ENCODE data around the gene GASK1A. TPM values are rescaled to one million over a fixed set of nuclear protein-coding genes. Genes with fewer than 3 reads are reported as not detected.

The GASK1A gene
- total RNA-seq, 1 experiment from 2014 or later, result 5.4 TPM

DNA sequence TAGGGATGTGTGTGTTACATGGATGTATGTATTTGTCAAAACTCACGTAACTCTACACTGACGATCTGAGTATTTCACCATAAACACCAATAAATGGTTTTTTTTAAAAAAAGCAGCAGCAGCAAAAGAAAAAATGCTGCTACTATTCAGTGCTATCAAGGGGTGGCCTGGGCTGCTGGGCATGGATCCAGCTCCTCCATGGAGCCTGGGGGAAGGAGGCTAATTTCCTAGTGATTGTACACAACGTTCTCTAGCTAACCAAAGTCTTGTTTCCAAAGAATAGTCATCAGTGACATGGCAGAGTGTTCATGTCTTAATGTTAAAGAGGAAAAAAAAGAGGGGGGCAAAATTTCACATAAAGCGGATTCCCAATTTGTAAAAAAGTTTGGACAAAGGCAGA lies 97.7 kb downstream of the GASK1A start:
- no peak for DNase-seq
- TF ChIP-seq, protein P1, sequence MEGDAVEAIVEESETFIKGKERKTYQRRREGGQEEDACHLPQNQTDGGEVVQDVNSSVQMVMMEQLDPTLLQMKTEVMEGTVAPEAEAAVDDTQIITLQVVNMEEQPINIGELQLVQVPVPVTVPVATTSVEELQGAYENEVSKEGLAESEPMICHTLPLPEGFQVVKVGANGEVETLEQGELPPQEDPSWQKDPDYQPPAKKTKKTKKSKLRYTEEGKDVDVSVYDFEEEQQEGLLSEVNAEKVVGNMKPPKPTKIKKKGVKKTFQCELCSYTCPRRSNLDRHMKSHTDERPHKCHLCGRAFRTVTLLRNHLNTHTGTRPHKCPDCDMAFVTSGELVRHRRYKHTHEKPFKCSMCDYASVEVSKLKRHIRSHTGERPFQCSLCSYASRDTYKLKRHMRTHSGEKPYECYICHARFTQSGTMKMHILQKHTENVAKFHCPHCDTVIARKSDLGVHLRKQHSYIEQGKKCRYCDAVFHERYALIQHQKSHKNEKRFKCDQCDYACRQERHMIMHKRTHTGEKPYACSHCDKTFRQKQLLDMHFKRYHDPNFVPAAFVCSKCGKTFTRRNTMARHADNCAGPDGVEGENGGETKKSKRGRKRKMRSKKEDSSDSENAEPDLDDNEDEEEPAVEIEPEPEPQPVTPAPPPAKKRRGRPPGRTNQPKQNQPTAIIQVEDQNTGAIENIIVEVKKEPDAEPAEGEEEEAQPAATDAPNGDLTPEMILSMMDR (conservative IDR thresholded peaks at IDR 0.05), result no peak
- H3K27me3 Mint-ChIP-seq (ENCODE audit: low read depth), result peaks cover 1% of the 10 kb centered on the region
- Histone ChIP-seq H3K14ac (ENCODE audit: insufficient read depth, low read length) (no peak overlapping the region), H2BK120ac (ENCODE audit: low read depth, low read length, poor library complexity, severe bottlenecking) (no peak overlapping the region), H3K27me3 (ENCODE audit: insufficient read depth, low read length) (no peaks in the 10 kb centered on the region), H3K18ac (ENCODE audit: insufficient read length, low read depth, low read length) (no peak overlapping the region), H3K9ac (ENCODE audit: extremely low read depth, insufficient read length, low read length) (no peak overlapping the region), H3K4me2 (ENCODE audit: insufficient read depth, insufficient read length, low read length) (no peak overlapping the region), H3K23ac (ENCODE audit: insufficient read length, low read depth, low read length) (no peak overlapping the region), H3K4me1 (ENCODE audit: insufficient read depth, low read length) (no peaks in the 10 kb centered on the region), H2BK5ac (ENCODE audit: insufficient read length, low read length) (no peak overlapping the region), H2BK20ac (ENCODE audit: low read depth, low read length, poor library complexity, severe bottlenecking) (no peak overlapping the region), H4K91ac (ENCODE audit: insufficient read length, low read depth, low read length) (no peak overlapping the region), H2AFZ (ENCODE audit: low read length) (no peak overlapping the region), H3K23me2 (ENCODE audit: insufficient read length, low read depth, low read length, poor library complexity, severe bottlenecking) (no peaks in the 10 kb centered on the region), H3T11ph (ENCODE audit: low read length) (no peak overlapping the region), H3K56ac (ENCODE audit: insufficient read length, low read depth, low read length) (no peak overlapping the region), H3K27ac (ENCODE audit: insufficient read length, low read depth, low read length) (no peak overlapping the region), H2BK12ac (ENCODE audit: insufficient read length, low read depth, low read length) (no peak overlapping the region), H3K79me1 (ENCODE audit: insufficient read depth, low read depth, low read length, poor library complexity, severe bottlenecking) (no peaks in the 10 kb centered on the region), H4K5ac (ENCODE audit: insufficient read length, low read depth, low read length) (no peak overlapping the region), H4K8ac (replicated peaks; ENCODE audit: insufficient read length, low read depth, low read length) (no peak overlapping the region), H3K79me2 (ENCODE audit: insufficient read depth, low read length) (no peaks in the 10 kb centered on the region), H2AK5ac (ENCODE audit: insufficient read length, low read length) (no peak overlapping the region), H3K9me3 (ENCODE audit: control insufficient read depth, low read depth, low read length) (peaks cover 5% of the 10 kb centered on the region), H3K4ac (ENCODE audit: low read depth, low read length) (no peak overlapping the region), H4K20me1 (ENCODE audit: control insufficient read depth, insufficient read depth, insufficient read length) (no peaks in the 10 kb centered on the region), H2BK15ac (ENCODE audit: low read depth, low read length) (no peak overlapping the region)
- H3K36me3 Mint-ChIP-seq (ENCODE audit: insufficient read depth in 1 of 3, low read depth in 3 of 3), result peaks cover 31 to 37% (median 32%) of the 10 kb centered on the region in 3 experiments
- H3K4me1 Mint-ChIP-seq, result no peaks in the 10 kb centered on the region
- WGBS (ENCODE audit: extremely low coverage, insufficient read length, low lambda C conversion rate), result no CpG with 5 or more reads among the region's 4 CpGs
- no peak overlapping the region for H3K27ac Mint-ChIP-seq
- H3K4me3 Mint-ChIP-seq, result no peak overlapping the region
- H3K9me3 Mint-ChIP-seq, result peaks cover 4 to 6% of the 10 kb centered on the region in 2 experiments

All from H9 (cell line).